ENCODE results near the gene MYO18B.

Gene MYO18B

GRCh38 chr22:25760294-25760693 lies 18.3 kb downstream of the MYO18B start:
- TF ChIP-seq CTCF (IDR thresholded peaks at IDR 0.05; ENCODE audit: borderline replicate concordance, control extremely low read depth, extremely low read depth, insufficient read depth, missing control alignments) = no peak
- in situ Hi-C loops (cut with MboI; ENCODE audit: low sequenced_read_pairs, unreplicated experiment) = no loop called here
- DNase-seq (ENCODE audit: low spot score) = no peak

- no peak for DNase-seq (ENCODE audit: low spot score)
- in situ Hi-C loops (cut with MboI; ENCODE audit: low sequenced_read_pairs, unreplicated experiment) = no loop called here
- TF ChIP-seq CTCF (IDR thresholded peaks at IDR 0.05; ENCODE audit: borderline replicate concordance, control extremely low read depth, extremely low read depth, insufficient read depth, missing control alignments) = no peak
Observed at GRCh38 chr22:25760848-25761595, 19.0 kb downstream of the MYO18B start.

- no peak for DNase-seq (ENCODE audit: low spot score)
- in situ Hi-C loops (cut with MboI; ENCODE audit: low sequenced_read_pairs, unreplicated experiment) = no loop called here
- no peak for TF ChIP-seq CTCF (IDR thresholded peaks at IDR 0.05; ENCODE audit: borderline replicate concordance, control extremely low read depth, extremely low read depth, insufficient read depth, missing control alignments)
Observed at GRCh38 chr22:25762147-25762546, 20.2 kb downstream of the MYO18B start.

GRCh38 chr22:25763239-25763777 lies 21.3 kb downstream of the MYO18B start:
- TF ChIP-seq CTCF (IDR thresholded peaks at IDR 0.05; ENCODE audit: borderline replicate concordance, control extremely low read depth, extremely low read depth, insufficient read depth, missing control alignments) = no peak
- no peak for DNase-seq (ENCODE audit: low spot score)
- in situ Hi-C loops (cut with MboI; ENCODE audit: low sequenced_read_pairs, unreplicated experiment) = no loop called here

- TF ChIP-seq CTCF (IDR thresholded peaks at IDR 0.05; ENCODE audit: borderline replicate concordance, control extremely low read depth, extremely low read depth, insufficient read depth, missing control alignments) = no peak
- in situ Hi-C loops (cut with MboI; ENCODE audit: low sequenced_read_pairs, unreplicated experiment) = no loop called here
- DNase-seq (ENCODE audit: low spot score) = no peak
Observed at GRCh38 chr22:25764270-25765015, 22.5 kb downstream of the MYO18B start.

DNA sequence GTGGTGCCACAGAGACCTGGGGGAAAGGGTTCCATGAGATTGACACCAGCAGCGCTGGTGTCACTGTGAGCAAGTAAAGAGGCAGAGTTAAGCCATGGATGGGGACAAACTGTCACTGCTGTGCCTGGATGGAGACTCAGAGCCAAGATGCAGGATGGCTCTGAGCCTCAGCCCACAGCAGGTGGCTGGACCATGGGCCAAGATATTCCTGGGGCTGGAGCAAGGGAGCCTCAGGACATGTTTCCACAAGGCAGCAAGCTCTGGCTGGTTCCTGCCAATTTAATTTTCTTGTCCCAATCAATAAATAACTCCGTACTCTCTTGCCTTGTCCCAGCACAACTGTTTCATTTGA lies 23.0 kb downstream of the MYO18B start:
- DNase-seq (ENCODE audit: low spot score) = no peak
- no peak for TF ChIP-seq CTCF (IDR thresholded peaks at IDR 0.05; ENCODE audit: borderline replicate concordance, control extremely low read depth, extremely low read depth, insufficient read depth, missing control alignments)
- in situ Hi-C loops (cut with MboI; ENCODE audit: low sequenced_read_pairs, unreplicated experiment) = no loop called here

All from GM13976 (cell line).